CD14-positive monocyte (primary cell): ENCODE data around the gene NRDE2. TPM values are rescaled to one million over a fixed set of nuclear protein-coding genes. Genes with fewer than 3 reads are reported as not detected.

Source experiments
- DNase-seq, 3 donors: peaks; one replicate each; pipeline ENCODE4 v3.0.0-alpha.2; 2011 to 2022
- H2AFZ ChIP-seq: 2 replicates; pipeline ENCODE4 v1.6.0; 2012; ENCODE audit warnings: mild to moderate bottlenecking, low read depth, low read length, inconsistent platforms; ENCODE audit not compliant: insufficient read depth, poor library complexity, severe bottlenecking
- H3K27ac ChIP-seq, 2 donors: 1 replicate in 1 of 2; 2 replicates in 1 of 2; pipeline ENCODE4 v1.5.1; 2012 to 2013; ENCODE audit warnings: low read length in 2 of 2, control low read depth in 1 of 2, inconsistent platforms in 1 of 2, low read depth in 1 of 2, mild to moderate bottlenecking in 1 of 2
- H3K27me3 ChIP-seq, 2 donors: one replicate each; pipeline versions ENCODE4 v1.6.0 to v1.6.1; 2011 to 2013; ENCODE audit warnings: low read length in 2 of 2; ENCODE audit not compliant: control insufficient read depth in 2 of 2, insufficient read depth in 2 of 2
- H3K36me3 ChIP-seq, 2 donors: replicated peaks in 1 of 2; 1 replicate in 1 of 2; 2 replicates in 1 of 2; pipeline versions ENCODE4 v1.5.1 to v1.6.1; 2012 to 2013; ENCODE audit warnings: low read length in 2 of 2, control low read depth in 1 of 2, inconsistent platforms in 1 of 2, mild to moderate bottlenecking in 1 of 2; ENCODE audit not compliant: insufficient read depth in 2 of 2, control insufficient read depth in 1 of 2
- H3K4me1 ChIP-seq, 2 donors: 1 replicate in 1 of 2; 2 replicates in 1 of 2; pipeline versions ENCODE4 v1.5.1 to v1.6.1; 2012 to 2013; ENCODE audit warnings: low read length in 2 of 2, control low read depth in 1 of 2, inconsistent platforms in 1 of 2, mild to moderate bottlenecking in 1 of 2, moderate library complexity in 1 of 2; ENCODE audit not compliant: insufficient read depth in 2 of 2, control insufficient read depth in 1 of 2
- H3K4me2 ChIP-seq: replicated peaks from 2 replicates; pipeline ENCODE3; 2012; ENCODE audit warnings: low read length, moderate library complexity, mild to moderate bottlenecking; ENCODE audit not compliant: poor library complexity, severe bottlenecking; ENCODE audit errors: extremely low read depth
- H3K4me3 ChIP-seq, 3 experiments: fragments of 200-600 bp in 1 of 3; sonication (generic) in 1 of 3; replicated peaks in 1 of 3; 1 replicate in 2 of 3; 2 replicates in 1 of 3; pipeline ENCODE4 v1.5.1; 2011 to 2013; ENCODE audit warnings: low read length in 3 of 3, mild to moderate bottlenecking in 3 of 3, control low read depth in 2 of 3, low read depth in 2 of 3, inconsistent platforms in 1 of 3, moderate library complexity in 1 of 3
- H3K79me2 ChIP-seq: 2 replicates; pipeline ENCODE4 v1.6.0; 2012; ENCODE audit warnings: mild to moderate bottlenecking, control low read depth, inconsistent platforms, low read length, moderate library complexity; ENCODE audit not compliant: insufficient read depth
- H3K9ac ChIP-seq: 2 replicates; pipeline ENCODE4 v1.6.0; 2017; ENCODE audit warnings: low read length, mild to moderate bottlenecking; ENCODE audit not compliant: insufficient read depth, poor library complexity, severe bottlenecking
- H3K9me3 ChIP-seq, 2 donors: replicated peaks in 1 of 2; 1 replicate in 1 of 2; 2 replicates in 1 of 2; pipeline versions ENCODE4 v1.5.1 to v1.6.1; 2012 to 2013; ENCODE audit warnings: low read length in 2 of 2, control low read depth in 1 of 2; ENCODE audit not compliant: control insufficient read depth in 1 of 2, insufficient read depth in 1 of 2
- H4K20me1 ChIP-seq: 2 replicates; pipeline ENCODE4 v1.6.0; 2012; ENCODE audit warnings: mild to moderate bottlenecking, low read length, control low read depth, moderate library complexity; ENCODE audit not compliant: insufficient read depth
- H3K27ac Mint-ChIP-seq, 7 donors: one replicate each; pipeline ENCODE4 v1.8.0; 2020; ENCODE audit warnings: mild to moderate bottlenecking in 7 of 7, mixed read lengths in 7 of 7, moderate library complexity in 6 of 7, inconsistent platforms in 2 of 7
- H3K27me3 Mint-ChIP-seq, 3 donors: one replicate each; pipeline ENCODE4 v1.8.0; 2021 to 2022; ENCODE audit warnings: low read depth in 3 of 3, mild to moderate bottlenecking in 3 of 3, mixed read lengths in 3 of 3, moderate library complexity in 3 of 3, inconsistent platforms in 1 of 3
- H3K36me3 Mint-ChIP-seq, 2 donors: one replicate each; pipeline ENCODE4 v1.8.0; 2020; ENCODE audit warnings: mixed read lengths in 2 of 2, inconsistent platforms in 1 of 2, mild to moderate bottlenecking in 1 of 2
- H3K4me1 Mint-ChIP-seq: one replicate; pipeline ENCODE4 v1.8.0; 2020; ENCODE audit warnings: mild to moderate bottlenecking, mixed read lengths
- H3K4me3 Mint-ChIP-seq, 2 donors: one replicate each; pipeline ENCODE4 v1.8.0; 2020; ENCODE audit warnings: mild to moderate bottlenecking in 2 of 2, mixed read lengths in 2 of 2, moderate library complexity in 1 of 2
- H3K9me3 Mint-ChIP-seq, 7 donors: one replicate each; pipeline ENCODE4 v1.8.0; 2020 to 2022; ENCODE audit warnings: mixed read lengths in 7 of 7, mild to moderate bottlenecking in 6 of 7, moderate library complexity in 6 of 7, inconsistent platforms in 2 of 7
- WGBS: methylation state at CpG from one replicate; pipeline ENCODE4 v1.1.5; 2013; ENCODE audit warnings: missing lambda C conversion rate; ENCODE audit not compliant: insufficient coverage; 5-methylcytosine and 5-hydroxymethylcytosine counted together
- intact Hi-C, 2 donors: fragments of 100-400 bp; cut with micrococcal nuclease; formaldehyde crosslinking; loops; one replicate each; pipeline versions ENCODE4 v1.15.0 to v1.15.1; 2023
- polyA plus RNA-seq, 3 donors: library from polyadenylated mRNA; depleted of rRNA in 1 of 3; unstranded in 2 of 3; stranded (reverse) in 1 of 3; fragments of 300-500 nt in 2 of 3; fragments of >200 nt in 1 of 3; fragmentation: Illumina TruSeq in 2 of 3; gene quantifications; 1 replicate in 2 of 3; 2 replicates in 1 of 3; pipeline ENCODE4 v1.2.3, GENCODE V29; 2012 to 2021
- TF ChIP-seq, protein P1 (sequence below): fragments of 200-600 bp; IDR thresholded peaks from one replicate; pipeline ENCODE4 v1.8.0; 2022; ENCODE audit warnings: antibody characterized with exemption, mild to moderate bottlenecking

NRDE2 gene
- polyA plus RNA-seq, 3 donors: 4.7 to 7.4 (median 6.7) TPM

GRCh38 chr14:90278199-90279175 is 53.3 kb downstream of the NRDE2 start:
- Histone ChIP-seq H3K27me3 (no peaks in the 10 kb centered on the region), H3K4me3 (no peak overlapping the region), H3K9me3 (no peaks in the 10 kb centered on the region), H3K27ac (no peak overlapping the region), H3K79me2 (no peaks in the 10 kb centered on the region), H3K9ac (no peak overlapping the region), H2AFZ (no peak overlapping the region), H3K36me3 (peaks cover 64 to 95% of the 10 kb centered on the region in 2 donors), H3K4me2 (no peak overlapping the region), H4K20me1 (peaks cover 4% of the 10 kb centered on the region), H3K4me1 (no peaks in the 10 kb centered on the region)
- peak overlapping the region in 1 of 7 donors; percentile 34 for H3K27ac Mint-ChIP-seq
- DNase-seq: no peak
- 96% methylated on average over 31 of the region's 35 CpGs for WGBS
- peaks cover 0 to 2% (median 2%) of the 10 kb centered on the region in 3 donors for H3K27me3 Mint-ChIP-seq
- peaks cover 5% of the 10 kb centered on the region for H3K4me1 Mint-ChIP-seq
- peaks cover 76 to 97% of the 10 kb centered on the region in 2 donors for H3K36me3 Mint-ChIP-seq
- intact Hi-C loops: no loop called here
- no peak overlapping the region for H3K4me3 Mint-ChIP-seq
- H3K9me3 Mint-ChIP-seq: no peaks in the 10 kb centered on the region
- TF ChIP-seq, protein P1, sequence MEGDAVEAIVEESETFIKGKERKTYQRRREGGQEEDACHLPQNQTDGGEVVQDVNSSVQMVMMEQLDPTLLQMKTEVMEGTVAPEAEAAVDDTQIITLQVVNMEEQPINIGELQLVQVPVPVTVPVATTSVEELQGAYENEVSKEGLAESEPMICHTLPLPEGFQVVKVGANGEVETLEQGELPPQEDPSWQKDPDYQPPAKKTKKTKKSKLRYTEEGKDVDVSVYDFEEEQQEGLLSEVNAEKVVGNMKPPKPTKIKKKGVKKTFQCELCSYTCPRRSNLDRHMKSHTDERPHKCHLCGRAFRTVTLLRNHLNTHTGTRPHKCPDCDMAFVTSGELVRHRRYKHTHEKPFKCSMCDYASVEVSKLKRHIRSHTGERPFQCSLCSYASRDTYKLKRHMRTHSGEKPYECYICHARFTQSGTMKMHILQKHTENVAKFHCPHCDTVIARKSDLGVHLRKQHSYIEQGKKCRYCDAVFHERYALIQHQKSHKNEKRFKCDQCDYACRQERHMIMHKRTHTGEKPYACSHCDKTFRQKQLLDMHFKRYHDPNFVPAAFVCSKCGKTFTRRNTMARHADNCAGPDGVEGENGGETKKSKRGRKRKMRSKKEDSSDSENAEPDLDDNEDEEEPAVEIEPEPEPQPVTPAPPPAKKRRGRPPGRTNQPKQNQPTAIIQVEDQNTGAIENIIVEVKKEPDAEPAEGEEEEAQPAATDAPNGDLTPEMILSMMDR: no peak

DNA sequence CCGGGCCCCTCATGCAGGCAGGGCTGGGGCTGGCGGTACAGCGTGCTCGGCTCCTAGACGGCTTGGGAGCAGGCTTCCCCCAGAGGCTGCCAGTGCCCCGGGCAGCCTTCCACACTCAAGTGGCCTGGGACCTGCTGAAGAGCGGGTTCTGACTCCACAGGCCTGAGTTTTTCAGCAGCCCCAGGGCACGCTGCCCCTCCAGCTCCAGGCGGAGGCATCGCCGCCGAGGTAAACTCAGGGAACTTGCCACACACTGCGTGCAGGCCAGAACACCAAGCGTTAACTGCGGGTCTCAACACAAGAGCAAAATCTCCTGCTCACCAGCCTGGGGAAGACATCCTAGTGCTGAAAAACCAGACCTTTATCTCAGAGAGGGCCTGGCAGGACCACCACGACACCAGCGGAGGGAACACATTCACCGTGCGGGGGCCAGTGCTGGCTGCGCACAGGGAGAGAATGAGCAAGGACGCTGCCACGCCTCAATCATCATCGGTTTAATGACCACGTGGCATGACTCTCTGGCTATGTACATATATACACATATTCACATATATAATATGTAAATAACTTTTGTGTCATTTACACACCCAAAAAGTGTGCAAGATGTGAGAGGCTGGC is 54.1 kb downstream of the NRDE2 start:
- TF ChIP-seq, protein P1: no peak
- Histone ChIP-seq H3K4me1 (no peaks in the 10 kb centered on the region), H3K27ac (no peak overlapping the region), H3K9me3 (no peaks in the 10 kb centered on the region), H3K27me3 (no peaks in the 10 kb centered on the region), H3K4me2 (no peak overlapping the region), H3K36me3 (peaks cover 62 to 95% of the 10 kb centered on the region in 2 donors), H3K79me2 (no peaks in the 10 kb centered on the region), H2AFZ (no peak overlapping the region), H3K4me3 (no peak overlapping the region), H3K9ac (no peak overlapping the region), H4K20me1 (peaks cover 4% of the 10 kb centered on the region)
- intact Hi-C loops: no loop called here
- peaks cover 0 to 2% (median 2%) of the 10 kb centered on the region in 3 donors for H3K27me3 Mint-ChIP-seq
- peak overlapping the region in 1 of 7 donors; percentile 33 for H3K27ac Mint-ChIP-seq
- peaks cover 74 to 97% of the 10 kb centered on the region in 2 donors for H3K36me3 Mint-ChIP-seq
- H3K4me1 Mint-ChIP-seq: peaks cover 7% of the 10 kb centered on the region
- 97% methylated on average over 14 of the region's 24 CpGs for WGBS
- no peak overlapping the region for H3K4me3 Mint-ChIP-seq
- no peaks in the 10 kb centered on the region for H3K9me3 Mint-ChIP-seq
- no peak for DNase-seq
